Posterior vena cava (tissue), 2 donors: ENCODE data around the gene CD63. TPM values are rescaled to one million over a fixed set of nuclear protein-coding genes. Genes with fewer than 3 reads are reported as not detected.

Experiments
- DNase-seq: peaks from one replicate; pipeline ENCODE4 v3.0.0-alpha.2; 2020; ENCODE audit warnings: low spot score
- intact Hi-C, 2 donors: fragments of 100-400 bp; cut with DNase I; formaldehyde crosslinking; loops; one replicate each; pipeline versions ENCODE4 v1.14.1 to v1.14.2; 2022 to 2023
- total RNA-seq, 2 donors: library from RNA; stranded (reverse); fragmentation: NEBNext Ultra II Directional; extraction: Animal tissue kit (Norgen Biotek cat#: 25700); gene quantifications; one replicate each; pipeline ENCODE4 v1.2.1, GENCODE V29; 2021
- donor health status: DM: yes; HTN: yes; CAD: no.
- donor health status: DM: yes; HTN: yes; CAD: no.

Gene CD63
- total RNA-seq, 2 donors from 2014 or later, result 1,385 to 1,570 TPM

GRCh38 chr12:55712700-55713415, 16.0 kb downstream of the CD63 start:
- intact Hi-C loops, result no loop called here
- DNase-seq, result no peak

DNA sequence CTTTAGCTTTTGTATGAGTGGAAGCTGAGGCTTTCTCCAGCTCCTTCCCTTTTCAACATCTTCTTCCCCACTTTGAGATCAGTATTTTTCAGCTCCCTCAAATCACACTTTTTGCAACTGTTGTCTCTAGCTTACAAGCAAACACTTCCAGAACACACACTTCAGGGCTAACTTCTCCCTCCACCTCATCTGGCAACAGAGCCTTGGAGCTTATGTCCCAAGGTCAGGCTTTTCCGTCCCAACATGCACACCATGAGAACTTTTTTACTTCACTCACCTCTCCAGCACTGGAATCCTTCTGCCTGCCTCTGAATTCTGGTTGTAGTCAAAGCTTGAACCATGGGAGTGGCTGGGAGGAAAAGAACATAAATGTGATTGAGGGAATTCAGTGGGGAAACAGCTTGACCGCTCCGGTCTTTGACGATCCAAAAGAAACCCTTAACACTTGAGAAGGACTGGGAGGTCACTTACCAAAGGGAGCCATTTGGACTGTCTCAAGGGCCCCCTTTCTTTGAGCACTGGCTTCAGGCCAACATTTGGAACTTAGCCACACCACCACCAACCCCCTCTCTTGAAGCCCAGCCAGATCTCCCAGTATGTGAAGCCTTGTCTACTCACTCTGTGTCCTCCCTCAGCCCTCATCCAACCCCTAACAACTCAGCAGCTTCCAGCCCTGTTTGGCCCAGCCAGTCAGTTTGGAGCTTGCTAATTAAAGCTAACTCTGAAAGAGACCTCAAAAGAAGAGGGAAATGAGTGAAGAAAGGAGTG, 16.8 kb downstream of the CD63 start:
- no peak for DNase-seq
- intact Hi-C loops, result no loop called here

DNA sequence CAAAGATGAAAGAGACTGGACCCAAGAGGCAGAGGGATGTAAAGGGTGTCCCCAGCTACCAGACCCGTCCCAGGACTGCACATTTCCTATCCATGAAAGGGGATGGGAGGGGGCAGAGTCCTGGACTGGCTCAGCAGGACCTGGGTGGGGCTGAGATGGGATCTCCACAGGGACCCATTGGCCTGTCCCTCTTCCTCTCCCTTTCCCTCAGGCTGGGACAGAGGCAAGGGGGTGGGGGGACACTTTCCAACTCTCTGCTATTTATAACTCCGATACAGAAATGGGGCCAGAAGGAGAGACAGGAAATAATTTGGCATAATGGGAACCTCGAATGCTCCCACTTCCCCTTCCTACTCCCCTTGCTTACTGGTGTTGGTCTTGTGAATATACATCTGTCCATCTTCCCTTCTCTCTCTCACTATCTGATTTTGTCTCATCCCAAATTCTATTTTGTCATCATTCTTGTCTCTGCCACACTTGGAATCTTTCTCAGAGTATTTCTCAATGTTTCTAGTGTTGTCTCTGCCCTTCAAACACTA, 20.0 kb downstream of the CD63 start:
- no peak for DNase-seq
- intact Hi-C loops, result loop anchor here in 1 of 2 donors (5.0 kb wide), 1 partner anchor 1446 kb away; no protein-coding TSS in a partner anchor

DNA sequence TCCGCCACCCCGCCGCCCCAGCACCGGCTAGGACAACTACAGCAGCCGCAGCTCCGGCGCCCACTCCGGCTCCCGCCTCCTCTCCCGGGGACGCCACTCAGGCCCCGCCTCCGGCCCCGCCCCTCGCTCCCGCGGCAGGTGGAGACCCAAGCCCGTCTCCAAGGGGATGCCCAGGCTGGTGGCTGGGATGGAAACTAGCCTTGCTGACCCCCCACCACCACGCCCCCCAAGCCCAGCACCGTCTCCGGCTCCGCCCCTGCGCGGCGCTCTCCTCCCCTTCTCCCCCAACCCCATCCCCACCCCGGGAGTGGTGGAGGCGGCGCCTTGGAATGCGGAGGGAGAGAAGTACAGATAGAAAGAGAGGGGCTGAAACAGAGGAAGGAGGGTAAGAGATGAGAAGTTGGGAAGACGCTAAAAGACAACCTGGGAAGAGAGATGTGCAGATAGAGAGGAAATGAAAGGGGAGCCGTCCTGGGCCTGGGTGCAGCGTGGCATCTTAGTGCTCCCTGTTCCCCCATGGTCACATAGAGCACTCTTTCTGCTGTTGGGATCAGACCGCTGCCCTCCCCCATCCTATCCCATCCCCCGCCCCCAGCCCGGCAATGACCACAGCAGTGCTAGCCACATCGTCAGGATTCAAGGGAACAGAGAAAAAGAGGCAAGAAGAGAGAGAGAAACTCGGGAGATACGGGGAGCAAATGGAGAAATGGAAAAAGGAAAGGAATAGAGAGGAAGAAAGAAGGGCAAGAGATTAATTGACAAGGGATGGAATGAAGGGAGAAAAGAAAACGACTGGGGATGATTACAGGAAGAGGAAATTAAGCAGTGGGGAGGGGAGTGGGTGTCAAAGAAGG, 20.7 kb downstream of the CD63 start, which contains the start of gene ITGA7:
TSS of gene ITGA7 (minus strand) at position 64 of the 854 bp plus-strand sequence. CDS start 222 bp downstream, outside the sequence.
- intact Hi-C loops, result loop anchor here in 1 of 2 donors (5.0 kb wide), 1 partner anchor 1446 kb away; no protein-coding TSS in a partner anchor
- peak; percentile 92 for DNase-seq

DNA sequence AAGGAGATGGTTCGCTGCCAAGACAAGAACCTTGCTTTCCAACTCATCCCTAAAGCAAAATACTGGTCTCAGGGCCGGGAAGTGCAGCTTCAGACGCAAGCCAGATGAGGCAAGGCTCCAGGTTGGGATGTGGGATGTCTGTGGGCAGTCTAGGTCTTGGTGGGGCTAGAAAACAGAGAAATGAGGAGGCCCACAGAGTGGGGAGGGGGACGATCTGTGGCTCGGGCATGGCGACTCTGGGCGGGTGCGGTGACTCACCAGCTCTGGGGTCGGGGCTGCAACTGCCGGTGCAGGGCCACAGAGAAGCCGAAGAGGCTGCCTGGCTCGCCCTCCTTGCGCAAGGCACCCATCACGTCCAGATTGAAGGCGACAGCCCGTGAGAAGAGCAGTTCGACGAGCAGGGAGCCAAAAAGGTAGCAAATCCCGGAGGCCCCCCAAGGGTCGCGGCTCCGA, 21.6 kb downstream of the CD63 start:
- DNase-seq, result peak; percentile 87
- intact Hi-C loops, result loop anchor here in 1 of 2 donors (5.0 kb wide), 1 partner anchor 1445 kb away; no protein-coding TSS in a partner anchor

DNA sequence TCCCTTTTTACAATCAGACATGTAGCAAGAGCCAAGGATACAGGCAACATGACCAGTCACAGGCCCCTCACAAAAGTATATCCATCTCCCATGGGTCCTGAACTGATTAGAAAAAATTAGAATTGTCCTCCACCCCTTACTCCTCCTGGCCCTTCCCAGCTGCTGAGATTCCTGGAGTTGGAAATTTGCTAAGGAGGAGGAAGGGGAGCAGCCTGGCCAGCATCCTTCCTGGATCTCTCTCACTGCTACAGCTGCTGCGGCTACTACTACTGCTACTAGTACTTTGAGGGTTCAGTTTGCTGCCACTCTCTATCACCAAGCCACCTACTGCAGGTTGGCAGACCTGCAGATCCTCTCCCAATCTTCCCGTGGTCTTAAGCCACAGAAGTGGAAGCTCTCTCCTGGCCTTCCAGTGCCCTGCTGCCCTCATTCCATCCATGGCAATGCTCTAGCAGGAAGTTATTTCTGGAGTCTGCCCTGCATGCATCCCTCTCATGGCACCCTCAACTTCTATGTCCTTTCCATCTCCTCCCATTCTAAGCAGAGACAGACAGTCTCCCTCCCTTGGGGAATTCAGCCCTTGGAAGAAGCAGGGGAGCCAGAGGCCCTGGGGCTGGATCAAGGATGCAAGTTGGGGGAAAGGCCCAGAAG, 22.1 kb downstream of the CD63 start:
- no peak for DNase-seq
- intact Hi-C loops, result loop anchor here in 1 of 2 donors (5.0 kb wide), 1 partner anchor 1444 kb away; no protein-coding TSS in a partner anchor

DNA sequence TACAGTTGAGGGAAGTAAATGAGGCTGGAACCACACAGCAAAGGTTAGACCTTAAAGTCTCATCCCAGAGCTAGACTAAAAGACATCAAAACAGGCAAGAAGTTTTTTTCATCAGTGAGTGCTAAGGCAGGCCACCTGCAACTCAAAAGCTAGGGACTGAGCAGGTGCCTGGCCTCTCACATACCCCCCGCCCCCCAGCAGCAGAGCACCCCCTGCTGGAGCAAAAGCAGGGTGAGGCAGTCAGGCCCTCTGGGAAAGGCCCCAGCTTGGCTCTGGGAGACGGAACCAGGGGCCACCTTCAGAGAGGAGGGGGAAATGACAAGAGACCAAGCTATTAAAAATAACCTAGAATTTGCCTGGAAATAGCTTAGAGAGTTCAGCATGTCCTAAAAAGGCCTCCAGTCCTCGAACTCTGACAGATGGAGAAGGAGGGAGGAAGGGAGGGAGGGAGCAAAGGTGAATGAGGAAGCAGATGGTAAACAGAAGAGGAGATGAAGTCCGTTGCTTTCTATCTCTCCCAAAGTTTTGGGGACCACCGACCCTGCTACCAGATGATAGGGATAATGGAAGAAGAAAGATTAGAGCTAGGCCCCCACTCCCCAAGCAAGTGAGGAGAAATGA, 22.9 kb downstream of the CD63 start:
- intact Hi-C loops, result loop anchor here in 1 of 2 donors (5.0 kb wide), 1 partner anchor 1444 kb away; no protein-coding TSS in a partner anchor
- DNase-seq, result no peak

GRCh38 chr12:55704824-55705718, 23.7 kb downstream of the CD63 start:
- intact Hi-C loops, result loop anchor here in 1 of 2 donors (5.0 kb wide), 1 partner anchor 1443 kb away; no protein-coding TSS in a partner anchor
- DNase-seq, result no peak

DNA sequence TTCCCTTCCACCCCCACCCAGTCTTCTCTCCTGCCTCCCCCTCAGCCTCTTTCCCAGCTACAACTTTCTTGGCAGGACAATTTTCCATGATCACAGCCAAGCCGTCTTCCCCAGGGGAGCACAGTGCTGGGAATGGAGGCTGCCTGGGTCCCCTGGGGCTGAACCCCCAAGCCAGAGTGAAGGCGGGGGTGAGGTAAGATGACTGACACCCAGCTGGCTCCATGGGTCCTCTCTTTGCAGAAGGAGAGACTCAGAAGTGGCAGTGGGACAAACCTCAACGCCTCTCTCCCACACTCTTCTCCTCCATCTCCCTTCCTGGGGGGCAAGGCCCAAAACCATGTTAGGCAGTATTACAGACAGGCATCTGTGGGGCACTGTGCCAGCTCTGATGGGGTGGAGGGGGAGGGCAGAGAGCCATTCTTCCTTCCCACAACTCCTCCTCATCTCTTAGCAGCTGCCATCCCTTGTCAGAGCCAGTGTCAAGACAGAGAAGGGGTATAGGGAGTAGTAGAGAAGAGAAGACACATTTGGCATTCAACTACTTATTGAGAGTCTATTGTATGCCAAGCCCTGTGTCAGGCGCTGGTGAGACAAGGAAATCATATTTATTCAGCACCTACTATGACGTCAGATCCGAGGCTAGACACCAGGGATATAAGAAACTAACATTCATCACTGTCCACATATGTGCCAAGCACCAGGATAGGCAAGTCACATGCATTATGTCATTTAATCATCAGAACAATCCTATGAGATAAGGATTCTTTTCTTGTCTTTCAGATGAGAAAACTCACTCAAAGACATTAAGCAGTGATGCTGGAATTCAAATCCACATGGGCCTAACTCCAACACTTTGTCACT, 24.7 kb downstream of the CD63 start:
- DNase-seq, result no peak
- intact Hi-C loops, result no loop called here

- intact Hi-C loops, result no loop called here
- DNase-seq, result no peak
Observed at GRCh38 chr12:55703288-55703687, 25.5 kb downstream of the CD63 start.

- DNase-seq, result no peak
- intact Hi-C loops, result no loop called here
Observed at GRCh38 chr12:55702861-55703260, 25.9 kb downstream of the CD63 start.

GRCh38 chr12:55700255-55701018, 28.4 kb downstream of the CD63 start:
- peak; percentile 81 for DNase-seq
- intact Hi-C loops, result loop anchor here in 1 of 2 donors (1.0 kb wide), 1 partner anchor 24 kb away; no protein-coding TSS in a partner anchor

DNA sequence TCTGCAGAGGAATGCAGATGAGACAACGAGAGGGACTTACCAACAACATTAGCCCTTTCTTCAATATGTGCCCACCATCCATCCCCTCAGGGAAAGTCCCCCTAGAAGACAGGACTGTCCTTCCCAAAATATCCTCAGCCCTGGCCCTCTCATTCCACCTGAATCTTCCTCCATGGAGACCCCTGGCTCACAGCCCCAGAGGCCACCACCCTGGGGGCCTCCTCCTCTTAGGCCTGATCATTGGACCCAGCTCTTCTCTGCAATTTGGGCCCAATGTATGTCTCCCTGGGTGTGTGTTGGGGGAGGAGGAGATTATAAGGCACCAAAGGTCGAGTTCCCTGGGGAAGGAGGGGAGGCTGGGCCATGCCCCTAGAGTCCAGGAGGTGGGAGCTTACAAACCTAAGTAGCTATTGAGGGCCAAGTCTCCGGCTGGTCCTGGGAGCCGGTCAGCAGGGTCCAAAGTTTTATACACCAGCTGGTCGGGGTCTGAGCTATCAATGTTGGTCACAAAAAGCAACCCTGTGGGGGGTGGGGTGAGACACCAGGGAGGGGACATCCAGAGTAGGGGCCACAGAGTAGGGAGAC, 29.2 kb downstream of the CD63 start:
- DNase-seq, result peak; percentile 70
- intact Hi-C loops, result no loop called here

DNA sequence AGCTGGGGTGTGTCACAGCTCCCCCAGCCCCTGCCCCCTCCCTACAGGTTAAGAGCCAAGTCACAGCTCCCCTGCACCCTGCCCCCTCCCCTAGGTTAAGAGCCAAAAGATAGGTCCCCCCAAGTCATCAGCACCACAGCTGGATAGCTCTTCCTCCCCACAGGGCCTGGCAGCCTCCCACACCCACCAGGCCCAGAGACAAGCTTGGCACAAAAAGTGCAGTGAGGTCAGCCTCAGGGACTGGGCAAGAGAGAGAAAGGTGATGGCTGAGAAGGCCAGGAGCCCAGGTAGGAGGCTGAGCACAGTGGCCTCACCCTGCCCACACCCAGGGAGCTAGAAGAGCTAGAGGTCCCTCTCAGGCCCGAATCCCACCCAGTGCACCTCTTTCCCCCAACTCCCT, 29.8 kb downstream of the CD63 start:
- peak; percentile 45 for DNase-seq
- intact Hi-C loops, result no loop called here
